SJSA1 (cell line): Measurements from ENCODE around the gene C12orf75. TPM values are rescaled to one million over a fixed set of nuclear protein-coding genes. Genes with fewer than 3 reads are reported as not detected.
"Not testable (repeated sequence)": the region's sequence is repeated elsewhere in the genome, so short reads cannot be mapped to it uniquely, and the experiment has no call there.

Experiments
- DNase-seq, 2 experiments: peaks; one replicate each; pipeline ENCODE4 v3.0.0-alpha.2; 2015 to 2020; ENCODE audit warnings: low spot score in 2 of 2, low read depth in 1 of 2
- H3K27ac ChIP-seq: fragments of 250-450 bp; sonication (Bioruptor Pico); 2 replicates; pipeline ENCODE4 v1.5.1; 2020; ENCODE audit warnings: mild to moderate bottlenecking, moderate library complexity
- H3K27me3 ChIP-seq: fragments of 250-450 bp; sonication (Bioruptor Pico); replicated peaks from 2 replicates; pipeline ENCODE4 v1.5.1; 2020; ENCODE audit warnings: mild to moderate bottlenecking, moderate library complexity
- H3K36me3 ChIP-seq: fragments of 250-450 bp; sonication (Bioruptor Pico); 2 replicates; pipeline ENCODE4 v1.5.1; 2020; ENCODE audit warnings: mild to moderate bottlenecking
- H3K4me1 ChIP-seq: fragments of 250-450 bp; sonication (Bioruptor Pico); replicated peaks from 2 replicates; pipeline ENCODE4 v1.6.1; 2021; ENCODE audit warnings: mild to moderate bottlenecking
- H3K4me3 ChIP-seq: fragments of 250-450 bp; sonication (Bioruptor Pico); 2 replicates; pipeline ENCODE4 v1.5.1; 2020; ENCODE audit warnings: mild to moderate bottlenecking
- H3K9me3 ChIP-seq: fragments of 250-450 bp; sonication (Bioruptor Pico); replicated peaks from 2 replicates; pipeline ENCODE4 v1.5.1; 2020; ENCODE audit warnings: mild to moderate bottlenecking
- total RNA-seq: library from RNA; depleted of rRNA; stranded (reverse); fragments of >200 nt; shearing (Covaris generic); gene quantifications from 2 replicates; pipeline ENCODE4 v1.2.3, GENCODE V29; 2014

The C12orf75 gene
- total RNA-seq, 1 experiment from 2014 or later: 288 TPM

DNA sequence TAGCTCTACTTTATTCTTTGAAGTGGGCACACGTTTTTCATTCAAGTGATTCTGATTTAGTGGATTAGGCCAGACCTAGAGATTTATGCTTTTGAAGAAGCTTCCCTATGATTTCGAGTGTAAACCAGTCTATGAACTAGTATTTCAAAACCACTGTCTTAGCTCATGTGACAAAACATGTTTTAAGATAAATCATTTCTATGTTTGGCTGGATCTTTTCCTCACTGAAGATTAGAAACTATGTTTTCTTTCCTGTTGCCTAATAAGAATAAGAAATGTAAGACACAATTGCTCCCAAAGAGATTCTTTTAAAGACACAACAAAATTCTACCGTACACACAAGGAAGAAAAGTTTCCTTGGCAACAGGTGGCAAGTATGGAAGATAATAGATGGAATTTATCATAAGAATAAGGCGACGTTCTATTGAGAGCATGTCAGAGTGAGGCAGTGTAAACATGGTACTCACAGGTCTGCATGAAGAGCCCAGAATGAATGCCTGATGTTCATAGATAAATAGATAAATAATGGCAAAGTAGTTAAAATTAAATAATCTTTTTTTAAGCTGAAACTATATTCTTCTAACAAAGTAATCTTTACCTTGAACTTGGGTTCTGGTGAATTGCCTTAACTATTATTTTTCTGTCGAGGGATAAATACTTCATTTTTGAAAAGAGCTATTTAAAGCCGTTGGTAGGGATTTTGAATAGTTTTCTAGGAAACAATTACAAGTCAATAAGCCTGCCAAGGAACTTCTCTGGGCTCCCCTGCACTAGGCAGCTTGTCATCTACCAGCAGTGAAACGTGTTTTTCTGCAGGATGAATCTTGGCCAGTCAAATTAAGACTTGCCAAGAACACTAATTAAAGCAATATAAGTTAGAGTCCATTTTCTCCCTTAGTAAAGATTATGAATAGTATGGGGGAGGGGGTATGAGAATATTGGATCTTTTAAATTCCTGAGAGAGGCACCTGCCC lies 34.1 kb upstream of the C12orf75 start:
- no peak overlapping the region for H3K4me3 ChIP-seq
- no peaks in the 10 kb centered on the region for H3K36me3 ChIP-seq
- no peaks in the 10 kb centered on the region for H3K27me3 ChIP-seq
- H3K9me3 ChIP-seq: no peaks in the 10 kb centered on the region
- no peak for DNase-seq
- no peak overlapping the region for H3K27ac ChIP-seq
- H3K4me1 ChIP-seq: peaks cover 5% of the 10 kb centered on the region

DNA sequence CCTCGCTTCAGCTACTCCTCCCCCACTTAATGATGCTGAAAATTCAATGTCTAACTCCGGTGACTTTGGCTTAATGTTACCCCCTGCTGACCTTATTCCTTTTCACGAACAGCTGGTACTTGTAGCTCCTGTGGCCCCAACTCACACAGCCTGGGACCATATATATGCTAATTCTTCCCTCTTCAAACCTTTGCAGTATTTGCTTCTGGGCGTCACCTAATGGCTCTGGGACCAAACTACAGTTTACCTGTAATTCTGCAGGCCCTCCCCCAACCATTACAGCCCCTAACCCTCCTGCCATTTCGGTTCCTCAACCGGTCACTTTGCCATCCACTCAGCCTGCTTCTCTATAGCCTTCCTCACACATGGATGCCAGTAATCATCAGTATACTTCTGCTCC lies 29.6 kb upstream of the C12orf75 start:
- DNase-seq: no peak
- Histone ChIP-seq H3K9me3 (no peaks in the 10 kb centered on the region), H3K27ac (no peak overlapping the region), H3K4me3 (no peak overlapping the region), H3K36me3 (peaks cover 17% of the 10 kb centered on the region), H3K27me3 (no peaks in the 10 kb centered on the region), H3K4me1 (no peaks in the 10 kb centered on the region)

DNA sequence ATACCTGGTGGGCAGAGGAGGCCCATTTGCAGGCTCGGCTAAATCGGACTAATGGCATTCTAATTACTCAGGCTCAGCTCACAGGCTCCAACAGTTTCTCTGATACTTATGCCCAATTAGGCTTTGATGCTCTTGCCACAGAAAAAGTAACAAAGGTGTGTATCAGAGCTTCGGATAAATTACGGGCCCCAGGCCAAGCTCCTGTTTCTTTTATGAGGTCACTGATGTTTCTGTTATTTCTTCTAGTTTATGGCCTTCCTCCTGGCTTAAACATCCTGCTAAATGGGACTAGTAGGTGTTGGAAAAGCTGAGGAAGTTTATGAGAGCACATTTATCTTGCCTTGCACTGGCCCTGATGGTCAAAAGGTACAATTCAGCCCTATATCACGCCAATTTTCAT lies 28.8 kb upstream of the C12orf75 start:
- no peak overlapping the region for H3K4me3 ChIP-seq
- H3K27ac ChIP-seq: no peak overlapping the region
- no peak for DNase-seq
- H3K36me3 ChIP-seq: peaks cover 17% of the 10 kb centered on the region
- no peaks in the 10 kb centered on the region for H3K27me3 ChIP-seq
- no peaks in the 10 kb centered on the region for H3K9me3 ChIP-seq
- no peaks in the 10 kb centered on the region for H3K4me1 ChIP-seq

DNA sequence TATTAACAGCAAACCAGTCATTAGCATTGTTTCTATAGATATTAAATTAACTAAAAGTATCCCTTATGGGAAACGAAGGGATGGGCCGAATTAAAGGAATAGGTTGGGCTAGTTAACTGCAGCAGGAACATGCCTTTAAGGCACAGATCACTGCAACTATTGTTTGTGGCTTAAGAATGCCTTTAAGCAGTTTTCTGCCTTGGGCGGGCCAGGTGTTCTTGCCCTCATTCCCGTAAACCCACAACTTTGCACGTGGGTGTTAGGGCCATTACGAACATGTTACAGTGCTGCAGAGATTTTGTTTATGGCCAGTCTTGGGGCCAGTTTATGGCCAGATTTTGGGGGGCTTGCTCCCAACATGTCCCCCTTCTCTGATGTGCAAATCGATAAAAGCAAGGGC lies 27.5 kb upstream of the C12orf75 start:
- H3K27ac ChIP-seq, DNase-seq, H3K4me3 ChIP-seq, H3K27me3 ChIP-seq, H3K4me1 ChIP-seq, H3K9me3 ChIP-seq: not testable (repeated sequence)
- peaks cover 17% of the 10 kb centered on the region for H3K36me3 ChIP-seq

DNA sequence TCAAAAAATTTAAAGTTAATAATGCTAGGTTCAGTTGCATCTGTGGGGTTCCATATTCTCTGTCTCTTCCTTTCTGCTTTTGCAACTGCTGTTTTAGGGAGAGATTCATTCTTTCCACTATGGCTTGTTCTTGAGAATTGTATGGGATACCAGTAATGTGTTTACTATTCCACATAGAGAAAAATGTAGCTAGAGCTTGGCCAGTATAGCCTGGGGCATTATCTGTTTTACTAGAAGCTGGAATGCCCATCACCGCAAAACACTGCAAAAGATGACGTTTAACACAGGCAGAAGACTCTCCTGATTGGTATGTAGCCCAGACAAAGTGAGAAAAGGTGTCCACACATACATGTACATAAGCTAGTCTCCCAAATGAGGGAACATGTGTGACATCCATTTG lies 25.9 kb upstream of the C12orf75 start:
- not testable (repeated sequence) for H3K27me3 ChIP-seq, H3K4me1 ChIP-seq, H3K4me3 ChIP-seq, H3K27ac ChIP-seq, DNase-seq, H3K9me3 ChIP-seq
- peaks cover 20% of the 10 kb centered on the region for H3K36me3 ChIP-seq

DNA sequence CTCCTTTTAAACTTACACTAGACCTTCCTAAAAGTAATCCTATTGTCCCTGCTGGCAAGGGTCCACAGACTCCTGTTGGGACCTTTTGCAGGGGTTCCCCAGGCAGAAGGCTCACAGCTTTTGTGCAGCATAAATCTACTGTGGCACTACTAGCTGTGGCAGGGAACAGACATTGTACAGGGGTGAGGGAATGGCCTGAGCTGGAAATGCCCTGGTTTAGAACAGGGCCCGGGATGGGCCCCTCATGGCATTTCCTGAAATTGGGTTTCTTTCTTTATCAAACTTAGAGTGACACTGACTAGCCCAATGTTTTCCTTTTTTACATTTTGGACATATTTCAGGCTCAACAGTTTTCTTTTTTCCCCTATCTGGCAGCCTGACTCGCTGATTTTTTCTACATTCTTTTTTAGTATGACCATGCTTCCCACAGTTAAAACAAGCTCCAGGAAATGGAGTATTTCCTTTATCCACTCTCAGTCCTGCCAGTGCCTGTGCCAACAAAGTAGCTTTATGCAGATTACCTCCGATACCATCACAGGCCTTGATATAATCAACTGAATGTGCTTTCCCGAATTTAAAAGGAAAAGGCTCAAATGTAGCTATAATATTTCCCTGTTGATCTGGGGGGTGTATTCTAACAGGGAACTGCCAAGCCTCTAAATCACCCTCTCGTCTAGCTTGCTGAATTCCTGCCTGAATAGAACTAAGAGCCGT lies 22.7 kb upstream of the C12orf75 start:
- not testable (repeated sequence) for H3K27me3 ChIP-seq, DNase-seq, H3K4me3 ChIP-seq, H3K9me3 ChIP-seq, H3K4me1 ChIP-seq, H3K27ac ChIP-seq
- peaks cover 17% of the 10 kb centered on the region for H3K36me3 ChIP-seq

DNA sequence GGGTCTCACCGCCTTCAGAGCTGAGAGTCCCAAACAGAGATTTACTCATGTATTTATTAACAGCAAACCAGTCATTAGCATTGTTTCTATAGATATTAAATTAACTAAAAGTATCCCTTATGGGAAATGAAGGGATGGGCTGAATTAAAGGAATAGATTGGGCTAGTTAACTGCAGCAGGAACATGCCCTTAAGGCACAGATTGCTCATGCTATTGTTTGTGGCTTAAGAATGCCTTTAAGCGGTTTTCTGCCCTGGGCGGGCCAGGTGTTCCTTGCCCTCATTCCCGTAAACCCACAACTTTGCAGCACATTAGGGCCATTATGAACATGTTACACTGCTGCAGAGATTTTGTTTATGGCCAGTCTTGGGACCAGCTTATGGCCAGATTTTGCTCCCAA lies 21.7 kb upstream of the C12orf75 start:
- not testable (repeated sequence) for H3K4me3 ChIP-seq, H3K4me1 ChIP-seq, H3K27ac ChIP-seq, H3K9me3 ChIP-seq, H3K27me3 ChIP-seq, DNase-seq
- H3K36me3 ChIP-seq: peaks cover 15% of the 10 kb centered on the region

DNA sequence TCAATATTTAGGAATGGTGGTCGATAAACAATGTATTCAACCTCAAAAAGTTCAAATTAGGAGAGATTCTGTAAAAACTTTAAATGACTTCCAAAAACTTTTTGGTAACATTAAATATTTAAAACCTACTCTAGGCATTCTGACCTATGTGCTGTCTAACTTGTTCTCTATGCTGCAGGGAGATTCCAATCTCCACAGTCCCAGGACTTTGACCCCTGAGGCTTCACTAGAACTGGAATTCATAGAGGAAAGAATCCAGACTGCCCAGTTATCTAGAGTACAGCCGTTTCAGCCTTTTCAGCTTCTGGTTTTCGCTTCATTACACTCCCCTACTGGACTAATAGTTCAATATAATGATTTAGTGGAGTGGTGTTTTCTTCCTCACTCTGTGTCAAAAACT lies 21.1 kb upstream of the C12orf75 start:
- peaks cover 12% of the 10 kb centered on the region for H3K36me3 ChIP-seq
- H3K4me3 ChIP-seq, H3K27me3 ChIP-seq, DNase-seq, H3K27ac ChIP-seq, H3K9me3 ChIP-seq, H3K4me1 ChIP-seq: not testable (repeated sequence)

DNA sequence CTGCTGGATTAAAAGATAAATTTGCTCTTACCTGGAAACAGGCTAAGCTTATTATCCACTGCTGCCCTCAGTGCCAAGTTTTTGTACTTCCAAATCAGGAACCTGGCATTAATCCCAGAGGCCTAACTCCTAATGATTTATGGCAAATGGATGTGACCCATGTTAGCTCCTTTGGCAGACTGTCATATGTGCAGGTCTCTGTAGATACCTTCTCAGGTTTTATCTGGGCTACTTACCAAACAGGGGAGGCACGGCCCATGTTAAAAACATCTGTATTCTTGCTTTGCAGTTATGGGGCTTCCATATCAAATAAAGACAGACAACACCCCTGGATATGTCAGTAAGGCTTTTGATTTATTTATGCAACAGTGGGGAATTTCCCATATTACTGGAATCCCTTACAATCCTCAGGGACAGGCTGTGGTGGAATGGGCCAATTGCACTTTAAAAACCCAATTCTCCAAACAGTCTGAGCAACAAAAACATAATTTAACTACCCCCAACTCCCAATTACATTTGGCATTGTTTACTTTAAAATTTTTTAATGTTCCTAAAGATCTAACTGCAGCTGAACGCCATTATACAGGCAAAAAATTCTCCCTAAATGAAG lies 19.9 kb upstream of the C12orf75 start:
- not testable (repeated sequence) for H3K27me3 ChIP-seq, H3K27ac ChIP-seq, H3K9me3 ChIP-seq, DNase-seq, H3K4me3 ChIP-seq, H3K4me1 ChIP-seq
- H3K36me3 ChIP-seq: peaks cover 21% of the 10 kb centered on the region

DNA sequence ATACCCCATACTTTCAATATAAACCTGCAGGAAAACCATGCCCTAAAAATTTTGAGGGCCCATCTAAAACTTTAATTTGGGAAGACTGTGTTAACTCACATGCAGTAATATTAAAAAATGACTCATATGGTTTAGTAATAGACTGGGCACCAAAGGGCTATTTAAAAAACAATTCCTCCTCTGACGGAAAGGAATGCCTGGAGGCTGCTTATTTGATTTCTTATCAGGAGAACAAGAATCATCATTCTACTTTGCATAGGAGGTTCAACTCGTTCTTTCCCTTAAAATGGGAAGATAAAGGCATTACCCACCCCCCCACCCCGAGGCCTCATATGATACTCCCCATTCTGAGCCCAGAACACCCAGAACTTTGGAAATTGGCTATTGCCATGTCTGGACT lies 18.6 kb upstream of the C12orf75 start:
- H3K27me3 ChIP-seq, DNase-seq, H3K4me3 ChIP-seq, H3K9me3 ChIP-seq, H3K27ac ChIP-seq: not testable (repeated sequence)
- Histone ChIP-seq H3K4me1 (peaks cover 10% of the 10 kb centered on the region), H3K36me3 (peaks cover 30% of the 10 kb centered on the region)

DNA sequence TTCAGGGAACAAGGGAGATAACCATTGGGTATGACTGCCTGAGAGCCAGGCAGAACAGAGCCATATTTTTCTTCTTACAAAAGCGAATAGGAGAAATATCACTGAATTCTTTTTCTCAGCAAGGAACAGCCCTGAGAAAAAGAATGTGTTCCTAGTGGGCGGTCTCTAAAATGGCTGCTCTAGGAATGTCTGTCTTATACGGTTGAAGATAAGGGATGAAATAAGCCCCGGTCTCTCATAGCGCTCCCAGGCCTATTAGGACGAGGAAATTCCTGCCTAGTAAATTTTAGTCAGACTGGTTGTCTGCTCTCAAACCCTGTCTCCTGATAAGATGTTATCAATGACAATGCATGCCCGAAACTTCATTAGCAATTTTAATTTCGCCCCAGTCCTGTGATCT lies 16.7 kb upstream of the C12orf75 start:
- Histone ChIP-seq H3K4me1 (peaks cover 29% of the 10 kb centered on the region), H3K36me3 (peaks cover 30% of the 10 kb centered on the region)
- H3K27me3 ChIP-seq, H3K27ac ChIP-seq, H3K9me3 ChIP-seq, DNase-seq, H3K4me3 ChIP-seq: not testable (repeated sequence)

DNA sequence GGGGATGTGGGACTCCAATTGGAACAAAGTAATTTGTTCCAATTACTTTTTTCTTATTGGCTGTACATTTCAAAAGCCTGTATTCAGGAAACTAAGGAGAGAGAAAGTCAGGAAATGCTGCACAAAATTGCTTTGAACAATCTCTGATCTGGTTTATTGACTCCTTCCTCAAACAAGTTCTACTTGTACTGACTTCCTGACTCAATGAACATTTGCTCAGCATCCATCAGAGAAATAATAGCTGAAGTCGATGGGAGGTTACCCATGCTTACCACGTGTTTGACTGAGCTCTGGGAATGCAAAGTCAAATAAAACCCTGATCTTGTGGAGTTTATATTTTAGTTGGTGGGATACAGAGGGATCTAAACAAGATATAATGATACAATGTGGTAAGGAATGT lies 15.4 kb upstream of the C12orf75 start:
- peaks cover 42% of the 10 kb centered on the region for H3K4me1 ChIP-seq
- H3K4me3 ChIP-seq: no peak overlapping the region
- H3K27me3 ChIP-seq: no peaks in the 10 kb centered on the region
- H3K27ac ChIP-seq: no peak overlapping the region
- H3K36me3 ChIP-seq: peaks cover 39% of the 10 kb centered on the region
- DNase-seq: no peak
- peaks cover 7% of the 10 kb centered on the region; the same call in 1 of the 2 replicates for H3K9me3 ChIP-seq

DNA sequence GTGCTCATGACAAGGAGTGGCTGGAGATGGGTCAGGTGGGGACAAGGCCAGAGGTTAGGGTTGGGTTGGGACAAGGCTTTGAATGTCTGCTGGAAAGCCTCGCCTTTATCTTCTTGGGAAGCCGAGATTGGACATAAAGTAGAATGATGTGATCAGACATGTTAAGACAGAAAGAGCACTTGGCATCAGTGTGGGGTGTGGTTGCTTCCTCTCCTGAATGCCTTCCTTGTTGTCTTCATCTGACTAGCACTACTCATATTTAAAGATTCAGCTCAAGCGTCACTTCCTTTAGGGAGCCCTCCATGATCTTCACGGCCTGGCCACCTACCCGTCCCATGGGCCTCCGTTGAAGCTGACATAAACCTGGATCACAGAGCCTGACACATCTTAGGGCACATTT lies 14.8 kb upstream of the C12orf75 start:
- Histone ChIP-seq H3K27ac (no peak overlapping the region), H3K36me3 (peaks cover 41% of the 10 kb centered on the region), H3K9me3 (peaks cover 7% of the 10 kb centered on the region; the same call in 1 of the 2 replicates), H3K4me3 (no peak overlapping the region), H3K27me3 (no peaks in the 10 kb centered on the region), H3K4me1 (peaks cover 45% of the 10 kb centered on the region)
- no peak for DNase-seq
